Measurements from ENCODE around the gene ZBTB8OS.
A peak's percentile ranks its signal among the peaks of the same experiment; 100 is the strongest.
"Not testable (repeated sequence)": the region's sequence is repeated elsewhere in the genome, so short reads cannot be mapped to it uniquely, and the experiment has no call there.

The ZBTB8OS gene

DNA sequence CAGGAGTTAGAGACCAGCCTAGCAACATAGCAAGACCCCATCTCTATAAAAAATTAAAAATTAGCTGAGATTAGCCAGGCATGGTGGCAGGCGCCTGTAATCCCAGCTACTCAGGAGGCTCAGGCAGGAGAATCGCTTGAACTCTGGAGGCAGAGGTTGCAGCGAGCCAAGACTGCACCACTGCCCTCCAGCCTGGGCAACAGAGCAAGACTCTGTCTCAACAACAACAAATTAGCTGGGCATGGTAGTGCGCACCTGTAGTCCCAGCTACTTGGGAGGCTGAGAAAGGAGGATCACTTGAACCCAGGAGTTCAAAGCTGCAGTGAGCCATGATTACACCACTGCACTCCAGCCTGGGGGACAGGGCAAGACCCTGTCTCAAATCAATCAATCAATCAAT, 20.2 kb downstream of the ZBTB8OS start:
- peaks cover 88% of the 10 kb centered on the region for H3K36me3 Mint-ChIP-seq
- not testable (repeated sequence) for ATAC-seq

GRCh38 chr1:32627596-32628162, 22.7 kb downstream of the ZBTB8OS start:
- peak; percentile 73 for ATAC-seq
- no peaks in the 10 kb centered on the region for H3K9me3 Mint-ChIP-seq
- H3K36me3 Mint-ChIP-seq = peaks cover 78% of the 10 kb centered on the region
- DNase-seq (ENCODE audit: low spot score in 2 of 2) = peak in 1 of 2 donors; percentile 59
- H3K4me1 Mint-ChIP-seq = peaks cover 34% of the 10 kb centered on the region
- H3K27ac Mint-ChIP-seq = peak overlapping the region; percentile 90
- peak overlapping the region; percentile 65 for H3K4me3 Mint-ChIP-seq

More for the DNA sequence above, 20.2 kb downstream of the ZBTB8OS start:
- not testable (repeated sequence) for H3K9me3 Mint-ChIP-seq; DNase-seq (ENCODE audit: low spot score in 2 of 2); H3K4me3 Mint-ChIP-seq; H3K27ac Mint-ChIP-seq
- peaks cover 16% of the 10 kb centered on the region for H3K4me1 Mint-ChIP-seq

DNA sequence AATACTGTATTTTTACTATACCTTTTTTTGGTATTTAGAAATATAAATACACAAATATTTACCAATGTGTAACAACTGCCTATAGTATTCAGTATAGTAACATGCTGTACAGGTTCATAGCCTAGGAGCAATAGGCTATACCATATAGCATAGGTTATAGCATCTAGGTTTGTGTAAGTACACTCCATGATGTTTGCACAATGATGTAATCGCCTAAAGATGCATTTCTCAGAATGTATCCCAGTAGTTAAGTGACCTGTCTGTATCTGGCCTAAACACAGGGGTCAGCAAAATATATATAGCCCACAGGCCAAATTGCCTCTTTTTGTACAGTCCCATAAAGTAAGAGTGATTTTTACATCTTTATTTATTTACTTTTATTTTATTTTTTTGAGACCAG, 24.2 kb downstream of the ZBTB8OS start:
- Mint-ChIP-seq H3K9me3 (no peaks in the 10 kb centered on the region), H3K36me3 (peaks cover 76% of the 10 kb centered on the region), H3K27ac (no peak overlapping the region)

DNA sequence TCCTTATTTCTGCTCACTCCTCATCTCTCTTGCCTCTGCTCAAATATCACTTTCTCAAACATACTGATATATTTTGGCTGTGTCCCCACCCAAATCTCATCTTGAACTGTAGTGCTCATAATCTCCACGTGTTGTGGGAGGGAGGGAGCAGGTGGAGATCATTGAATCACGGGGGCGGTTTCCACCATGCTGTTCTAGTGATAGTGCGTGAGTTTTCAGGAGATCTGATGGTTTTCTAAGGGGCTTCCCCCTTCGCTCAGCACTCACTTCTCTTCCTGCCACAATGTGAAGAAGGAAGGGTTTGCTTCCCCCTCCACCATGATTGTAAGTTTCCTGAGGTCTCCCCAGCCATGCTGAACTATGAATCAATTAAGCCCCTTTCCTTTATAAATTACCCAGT, 26.6 kb downstream of the ZBTB8OS start:
- Mint-ChIP-seq H3K27ac (peak overlapping the region; percentile 20), H3K4me1 (peaks cover 42% of the 10 kb centered on the region), H3K9me3 (no peaks in the 10 kb centered on the region), H3K4me3 (peak overlapping the region; percentile 1), H3K36me3 (peaks cover 69% of the 10 kb centered on the region)
- DNase-seq (ENCODE audit: low spot score in 2 of 2) (no peak), ATAC-seq (peak; percentile 55)

More for the DNA sequence above, 24.2 kb downstream of the ZBTB8OS start:
- Mint-ChIP-seq H3K4me1 (peaks cover 42% of the 10 kb centered on the region), H3K4me3 (no peak overlapping the region)
- ATAC-seq (no peak), DNase-seq (ENCODE audit: low spot score in 2 of 2) (no peak)

DNA sequence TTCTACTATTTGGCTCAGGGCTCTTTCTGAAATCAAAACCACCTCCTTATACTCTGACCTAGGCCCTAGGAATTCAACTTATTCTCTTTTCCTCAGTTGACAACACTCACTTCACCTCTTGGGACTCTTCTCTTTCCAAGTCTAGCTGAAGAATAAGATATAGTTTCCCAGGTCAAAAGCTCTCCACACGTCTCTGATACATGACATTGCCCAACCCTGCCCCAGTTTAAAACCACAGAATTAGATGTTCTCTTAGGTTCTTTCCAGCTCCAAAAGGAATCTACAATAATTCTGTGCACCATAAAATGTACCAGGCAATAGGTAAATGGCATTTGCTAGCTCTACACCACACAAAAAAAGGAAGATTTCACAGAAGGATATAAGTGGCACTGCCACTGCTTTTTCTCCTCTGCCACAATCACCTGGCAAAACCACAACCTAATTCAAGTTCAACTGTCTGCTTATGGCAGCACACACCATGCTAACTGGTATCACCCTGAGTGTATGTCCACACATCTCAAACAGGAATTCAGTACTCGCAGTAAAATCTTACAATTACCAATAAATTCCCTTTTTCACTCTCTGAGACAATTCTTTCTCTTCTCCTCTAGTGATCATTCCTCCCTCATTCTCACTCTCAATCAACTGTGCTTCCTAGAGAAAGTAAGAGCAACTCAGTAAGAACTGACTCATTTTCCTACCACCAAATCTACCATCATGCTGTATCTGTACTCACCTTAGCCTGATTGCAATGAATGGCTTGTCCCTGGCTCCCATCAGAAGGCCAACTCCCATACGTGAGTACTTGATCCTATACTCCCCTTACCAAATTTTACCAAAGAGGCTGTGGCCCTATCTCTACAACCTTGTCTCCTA, 27.3 kb downstream of the ZBTB8OS start:
- ATAC-seq (peak; percentile 91), DNase-seq (ENCODE audit: low spot score in 2 of 2) (no peak)
- H3K9me3 Mint-ChIP-seq = no peaks in the 10 kb centered on the region
- peak overlapping the region; percentile 20 for H3K27ac Mint-ChIP-seq
- peaks cover 62% of the 10 kb centered on the region for H3K36me3 Mint-ChIP-seq
- H3K4me1 Mint-ChIP-seq = peaks cover 38% of the 10 kb centered on the region
- H3K4me3 Mint-ChIP-seq = peak overlapping the region; percentile 1

- Mint-ChIP-seq H3K36me3 (peaks cover 54% of the 10 kb centered on the region), H3K27ac (no peak overlapping the region), H3K9me3 (no peaks in the 10 kb centered on the region), H3K4me1 (peaks cover 29% of the 10 kb centered on the region), H3K4me3 (no peak overlapping the region)
- DNase-seq (ENCODE audit: low spot score in 2 of 2) = no peak
- ATAC-seq = no peak
Measured at GRCh38 chr1:32622205-32622604, 28.1 kb downstream of the ZBTB8OS start.

DNA sequence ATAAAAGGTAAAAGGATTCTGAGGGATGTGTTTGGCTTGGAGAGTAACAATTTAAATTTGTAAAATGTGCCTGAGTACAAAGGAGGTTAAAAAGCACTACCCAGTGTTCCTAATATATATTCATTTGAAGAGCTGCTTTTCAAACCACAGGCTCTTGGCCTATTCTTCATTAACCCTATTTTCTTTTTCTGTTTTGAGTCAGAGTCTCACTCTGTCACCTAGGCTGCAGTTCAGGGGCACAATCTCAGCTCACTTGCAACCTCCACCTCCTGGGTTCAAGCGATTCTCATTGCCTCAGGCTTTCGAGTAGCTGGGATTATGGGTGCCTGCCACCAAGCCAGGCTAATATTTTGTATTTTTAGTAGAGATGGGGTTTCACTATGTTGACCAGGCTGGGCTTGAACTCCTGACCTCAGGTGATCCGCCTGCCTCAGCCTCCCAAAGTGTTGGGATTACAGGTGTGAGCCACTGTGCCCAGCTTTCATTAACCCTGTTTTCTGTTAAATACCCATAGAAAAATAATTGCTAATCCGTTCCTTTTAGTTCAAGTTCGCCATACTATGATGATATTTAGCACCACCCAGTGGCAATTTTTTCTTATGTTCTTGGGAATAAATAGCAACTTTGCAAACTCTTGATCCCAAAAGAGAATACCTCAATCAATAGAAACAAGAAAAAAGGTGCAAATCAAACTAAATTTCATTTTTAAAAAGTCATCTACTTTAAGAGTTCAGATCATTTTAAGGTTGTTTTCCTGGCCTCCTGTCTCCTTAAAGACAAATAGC, 30.5 kb downstream of the ZBTB8OS start:
- peaks cover 51% of the 10 kb centered on the region for H3K36me3 Mint-ChIP-seq
- DNase-seq (ENCODE audit: low spot score in 2 of 2) (no peak), ATAC-seq (peak; percentile 79)
- no peaks in the 10 kb centered on the region for H3K9me3 Mint-ChIP-seq
- H3K4me1 Mint-ChIP-seq = peaks cover 26% of the 10 kb centered on the region
- no peak overlapping the region for H3K4me3 Mint-ChIP-seq
- H3K27ac Mint-ChIP-seq = no peak overlapping the region

DNA sequence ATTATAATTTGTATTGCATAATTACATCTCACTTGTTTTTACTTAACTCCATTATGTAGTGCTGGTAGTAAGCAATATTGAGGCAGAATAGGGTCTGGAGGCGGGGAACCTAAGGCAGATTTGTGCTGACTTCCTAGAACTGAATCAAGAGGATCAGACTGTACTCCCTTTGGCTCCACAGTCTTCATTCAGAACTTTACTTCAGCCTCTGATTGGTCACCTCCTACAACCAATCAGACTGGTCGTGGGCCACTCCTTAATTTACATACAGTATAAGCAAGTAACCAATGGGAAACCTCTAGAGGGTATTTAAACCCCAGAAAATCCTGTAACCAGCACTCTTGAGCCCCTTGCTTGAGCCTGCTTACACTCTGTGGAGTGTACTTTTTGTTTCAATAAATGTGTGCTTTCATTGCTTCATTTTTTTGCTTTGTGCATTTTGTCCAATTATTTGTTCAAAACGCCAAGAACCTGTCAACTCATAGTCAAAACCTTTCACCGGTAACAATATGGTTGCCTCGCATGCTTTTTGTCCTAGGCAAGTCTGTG, 31.6 kb downstream of the ZBTB8OS start:
- ATAC-seq (no peak), DNase-seq (ENCODE audit: low spot score in 2 of 2) (no peak)
- H3K9me3 Mint-ChIP-seq = no peaks in the 10 kb centered on the region
- H3K4me3 Mint-ChIP-seq = no peak overlapping the region
- H3K4me1 Mint-ChIP-seq = peaks cover 19% of the 10 kb centered on the region
- H3K36me3 Mint-ChIP-seq = peaks cover 44% of the 10 kb centered on the region
- H3K27ac Mint-ChIP-seq = no peak overlapping the region

- ATAC-seq (no peak), DNase-seq (ENCODE audit: low spot score in 2 of 2) (no peak)
- H3K4me1 Mint-ChIP-seq = peaks cover 8% of the 10 kb centered on the region
- H3K4me3 Mint-ChIP-seq = no peak overlapping the region
- H3K36me3 Mint-ChIP-seq = peaks cover 7% of the 10 kb centered on the region
- no peaks in the 10 kb centered on the region for H3K9me3 Mint-ChIP-seq
- peak overlapping the region; percentile 41 for H3K27ac Mint-ChIP-seq
Measured at GRCh38 chr1:32613472-32613871, 36.9 kb downstream of the ZBTB8OS start.

- H3K4me1 Mint-ChIP-seq = peaks cover 8% of the 10 kb centered on the region
- no peak overlapping the region for H3K27ac Mint-ChIP-seq
- H3K4me3 Mint-ChIP-seq = peak overlapping the region; percentile 54
- ATAC-seq (peak; percentile 89), DNase-seq (ENCODE audit: low spot score in 2 of 2) (peak; percentile 26 to 57)
- peaks cover 7% of the 10 kb centered on the region for H3K36me3 Mint-ChIP-seq
- H3K9me3 Mint-ChIP-seq = no peaks in the 10 kb centered on the region
Measured at GRCh38 chr1:32612189-32612881, 38.0 kb downstream of the ZBTB8OS start.

DNA sequence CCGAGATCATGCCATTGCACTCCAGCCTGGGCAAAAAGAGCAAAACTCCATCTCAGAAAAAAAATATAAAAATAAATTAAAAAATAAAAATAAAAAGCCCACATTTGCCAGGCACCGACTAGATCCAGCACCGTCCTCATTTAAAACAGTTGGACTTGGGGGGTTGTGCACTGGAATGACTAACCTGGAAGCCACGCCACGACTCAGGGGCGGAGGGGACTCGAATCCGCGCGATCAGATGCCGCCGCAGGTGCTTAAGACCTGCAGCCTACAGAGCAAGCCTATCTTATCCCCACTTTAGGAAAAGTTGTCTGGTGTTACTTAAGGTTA, 38.5 kb downstream of the ZBTB8OS start:
- Mint-ChIP-seq H3K27ac (no peak overlapping the region), H3K4me1 (peaks cover 8% of the 10 kb centered on the region), H3K4me3 (peak overlapping the region; percentile 54), H3K9me3 (no peaks in the 10 kb centered on the region), H3K36me3 (peaks cover 7% of the 10 kb centered on the region)
- DNase-seq (ENCODE audit: low spot score in 2 of 2) (no peak), ATAC-seq (no peak)

GRCh38 chr1:32609180-32609579, 41.2 kb downstream of the ZBTB8OS start:
- Mint-ChIP-seq H3K4me1 (peaks cover 8% of the 10 kb centered on the region), H3K9me3 (no peaks in the 10 kb centered on the region), H3K4me3 (no peak overlapping the region), H3K36me3 (no peaks in the 10 kb centered on the region), H3K27ac (no peak overlapping the region)
- ATAC-seq (no peak), DNase-seq (ENCODE audit: low spot score in 2 of 2) (no peak)

GRCh38 chr1:32606565-32607371, 43.6 kb downstream of the ZBTB8OS start:
- H3K4me1 Mint-ChIP-seq = no peaks in the 10 kb centered on the region
- no peak overlapping the region for H3K4me3 Mint-ChIP-seq
- no peak for ATAC-seq
- DNase-seq (ENCODE audit: low spot score in 2 of 2) = no peak
- no peaks in the 10 kb centered on the region for H3K9me3 Mint-ChIP-seq
- H3K36me3 Mint-ChIP-seq = no peaks in the 10 kb centered on the region
- no peak overlapping the region for H3K27ac Mint-ChIP-seq

DNA sequence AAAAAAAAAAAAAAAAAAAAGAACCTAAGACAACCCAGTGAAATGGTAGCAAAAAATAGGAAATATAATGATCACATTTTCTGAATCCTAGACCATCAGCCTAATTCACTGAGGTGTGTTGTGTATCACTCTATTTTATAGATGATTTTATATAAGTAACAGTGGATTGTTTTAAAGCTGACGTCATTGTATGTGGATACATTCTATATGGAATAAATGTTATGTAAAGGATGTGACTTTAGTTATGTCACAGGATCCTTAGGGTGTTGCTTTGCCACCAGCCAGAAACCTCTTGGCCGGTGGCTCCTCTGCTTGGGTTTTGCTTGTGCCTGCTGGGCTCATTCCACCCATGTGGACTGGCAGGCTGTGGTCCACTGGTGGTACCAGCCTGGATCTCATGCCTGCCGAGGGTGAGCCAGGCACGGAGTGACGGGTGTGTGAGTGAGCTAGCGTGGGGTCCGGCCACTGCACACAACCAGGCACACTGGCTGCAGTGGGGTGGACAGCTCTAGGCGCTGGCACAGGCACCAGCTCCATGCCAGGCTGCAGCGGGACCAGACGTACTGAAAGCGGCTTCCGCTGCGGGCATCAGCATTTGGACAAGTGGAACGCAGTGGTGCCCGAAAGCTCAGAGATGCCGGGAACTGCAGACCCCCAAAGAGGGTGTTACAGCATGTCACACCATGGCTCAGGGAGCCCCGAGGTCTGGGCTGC, 44.5 kb downstream of the ZBTB8OS start:
- Mint-ChIP-seq H3K4me1 (no peaks in the 10 kb centered on the region), H3K27ac (no peak overlapping the region), H3K36me3 (no peaks in the 10 kb centered on the region), H3K9me3 (no peaks in the 10 kb centered on the region), H3K4me3 (no peak overlapping the region)
- DNase-seq (ENCODE audit: low spot score in 2 of 2) (no peak), ATAC-seq (no peak)

Data from stimulated activated effector memory CD8-positive, alpha-beta T cell treated with anti-CD3 and anti-CD28 coated beads, Interleukin-12 subunit alpha, Interleukin-12 subunit beta, amount 100 ng/mL, for 72 hours (primary cell).